Aorta (tissue), 5 donors: ENCODE results near the gene HEG1. TPM values are rescaled to one million over a fixed set of nuclear protein-coding genes. Genes with fewer than 3 reads are reported as not detected.
A peak's percentile ranks its signal among the peaks of the same experiment; 100 is the strongest.

ENCODE experiments used
- ATAC-seq: fragments of 200-7000 bp; cut with Tn5 transposase; one replicate; pipeline ENCODE4 v1.9.1; 2022; ENCODE audit warnings: moderate library complexity; ENCODE audit not compliant: low FRiP score
- DNase-seq, 2 donors: peaks; one replicate each; pipeline ENCODE4 v3.0.0-alpha.2; 2020
- H3K27ac ChIP-seq, 2 donors: one replicate each; pipeline ENCODE4 v1.5.1; 2013; ENCODE audit warnings: low read length in 2 of 2, mild to moderate bottlenecking in 2 of 2, moderate library complexity in 2 of 2, control low read depth in 1 of 2, inconsistent platforms in 1 of 2, low read depth in 1 of 2
- H3K27me3 ChIP-seq, 2 donors: one replicate each; pipeline ENCODE4 v1.6.1; 2013; ENCODE audit warnings: control low read depth in 1 of 2, low read length in 1 of 2, mild to moderate bottlenecking in 1 of 2, moderate library complexity in 1 of 2; ENCODE audit not compliant: insufficient read depth in 2 of 2, control insufficient read depth in 1 of 2
- H3K36me3 ChIP-seq, 2 donors: one replicate each; pipeline ENCODE4 v1.6.1; 2013; ENCODE audit warnings: control low read depth in 1 of 2, low read length in 1 of 2, mild to moderate bottlenecking in 1 of 2; ENCODE audit not compliant: insufficient read depth in 2 of 2, control insufficient read depth in 1 of 2
- H3K4me1 ChIP-seq, 2 donors: one replicate each; pipeline ENCODE4 v1.6.1; 2013; ENCODE audit warnings: low read length in 2 of 2, control low read depth in 1 of 2, mild to moderate bottlenecking in 1 of 2, moderate library complexity in 1 of 2; ENCODE audit not compliant: insufficient read depth in 2 of 2, control insufficient read depth in 1 of 2
- H3K4me3 ChIP-seq, 2 donors: one replicate each; pipeline ENCODE4 v1.5.1; 2013; ENCODE audit warnings: low read length in 2 of 2, control low read depth in 1 of 2, mild to moderate bottlenecking in 1 of 2
- H3K9me3 ChIP-seq: one replicate; pipeline ENCODE4 v1.6.1; 2013; ENCODE audit warnings: mild to moderate bottlenecking, low read length; ENCODE audit not compliant: control insufficient read depth
- WGBS, 2 donors: extraction: QIAGEN DNeasy Blood & Tissue Kit; methylation state at CpG; one replicate each; pipeline ENCODE4 v1.1.7; 2013; 5-methylcytosine and 5-hydroxymethylcytosine counted together
- intact Hi-C, 2 donors: fragments of 100-400 bp; cut with DNase I; formaldehyde crosslinking; loops; one replicate each; pipeline versions ENCODE4 v1.14.2 to v1.15.0; 2022
- polyA plus RNA-seq, 2 donors: library from polyadenylated mRNA; stranded (reverse); fragments of 200-250 nt; gene quantifications; one replicate each; pipeline ENCODE4 v1.2.3, GENCODE V29; 2013
- total RNA-seq, 2 donors: library from RNA; stranded (reverse); fragmentation: NEBNext Ultra II Directional; extraction: Animal tissue kit (Norgen Biotek cat#: 25700); gene quantifications; one replicate each; pipeline ENCODE4 v1.2.1, GENCODE V29; 2021
- donor health status: healthy with polysubstance abuse.
- donor health status: Bipolar disorder and iron deficiency.
- donor health status: DM: no; HTN: no; CAD: no.
- donor health status: DM: no; HTN: no; CAD: no.
- donor health status: DM: yes; HTN: yes; CAD: no.

Gene HEG1
- total and polyA plus RNA-seq, 4 donors = 4.9 to 204 (median 55.7) TPM

DNA sequence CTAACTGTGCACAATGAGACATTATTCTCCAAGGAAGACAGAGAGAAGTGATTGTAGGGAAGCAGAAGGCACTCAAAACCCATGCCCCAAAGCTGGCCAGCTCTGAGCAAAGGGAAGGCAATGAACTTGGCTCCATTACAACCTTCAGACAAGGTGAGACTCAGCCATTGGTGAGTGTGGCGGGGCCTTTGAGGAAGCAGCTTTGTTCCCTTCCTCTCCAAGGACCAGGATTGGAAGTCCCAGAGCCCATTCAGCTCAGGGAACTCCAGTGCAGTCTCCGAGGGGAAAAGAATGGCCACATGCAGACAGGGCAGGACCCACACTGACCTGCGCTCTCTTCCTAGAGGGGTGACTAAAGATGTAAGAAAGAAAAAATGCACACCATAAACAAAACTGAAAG, 23.1 kb downstream of the HEG1 start:
- DNase-seq (no peak), ATAC-seq (no peak)
- Histone ChIP-seq H3K4me3 (no peak overlapping the region), H3K27me3 (no peaks in the 10 kb centered on the region), H3K36me3 (peaks cover 3 to 5% of the 10 kb centered on the region in 2 donors), H3K9me3 (no peaks in the 10 kb centered on the region), H3K4me1 (peaks cover 0 to 2% of the 10 kb centered on the region in 2 donors), H3K27ac (no peak overlapping the region)
- intact Hi-C loops = no loop called here
- 51 to 52% methylated on average over 3 of the region's 3 CpGs for WGBS, 2 donors

DNA sequence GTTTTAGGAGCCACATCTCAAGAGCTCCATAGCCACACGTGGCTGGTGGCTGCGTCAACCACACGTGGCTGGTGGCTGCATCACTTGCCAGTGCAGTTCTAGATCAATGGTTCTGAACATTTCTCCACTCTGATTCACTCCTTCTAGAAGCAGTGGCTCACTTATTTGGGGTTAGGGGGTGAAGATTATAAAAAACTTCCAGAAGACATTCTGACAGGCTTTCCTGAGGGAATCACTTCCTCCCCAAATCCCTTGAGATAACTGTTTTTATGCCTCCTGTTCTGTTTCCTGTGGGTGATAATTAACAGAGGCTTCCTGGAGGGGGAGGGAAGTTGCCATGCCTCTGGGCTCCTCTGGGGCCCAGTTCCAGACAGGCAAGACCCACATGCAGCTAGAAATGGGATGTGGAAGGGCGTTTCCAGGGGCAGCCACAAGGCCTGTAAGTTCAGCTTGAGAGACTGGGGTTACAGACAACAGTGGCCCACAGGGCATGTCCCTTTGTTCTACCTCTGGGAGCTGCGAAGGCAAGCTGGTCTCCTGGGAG, 23.6 kb downstream of the HEG1 start:
- Histone ChIP-seq H3K4me3 (no peak overlapping the region), H3K4me1 (peaks cover 0 to 2% of the 10 kb centered on the region in 2 donors), H3K27me3 (no peaks in the 10 kb centered on the region), H3K9me3 (no peaks in the 10 kb centered on the region), H3K27ac (no peak overlapping the region), H3K36me3 (peaks cover 3 to 7% of the 10 kb centered on the region in 2 donors)
- no peak for ATAC-seq
- DNase-seq = no peak
- intact Hi-C loops = no loop called here
- 69 to 87% methylated on average over 5 of the region's 5 CpGs for WGBS, 2 donors

DNA sequence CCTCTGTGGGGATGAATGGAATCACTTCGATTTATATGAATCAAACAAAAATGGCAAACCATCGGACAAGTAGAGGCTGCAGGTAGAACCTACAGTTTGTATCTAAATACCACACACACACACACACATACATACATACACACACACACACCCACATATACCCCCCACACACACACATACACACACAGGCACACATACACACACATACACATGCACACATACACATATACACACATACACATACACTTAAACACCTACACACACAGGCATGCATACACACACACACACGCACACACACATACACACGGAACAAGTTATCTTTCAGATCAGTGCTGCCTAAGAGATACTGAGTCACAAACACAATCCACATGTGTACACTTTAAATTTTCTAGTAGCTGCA, 24.3 kb downstream of the HEG1 start:
- no peak for ATAC-seq
- 84 to 99% methylated on average over 4 of the region's 4 CpGs for WGBS, 2 donors
- intact Hi-C loops = no loop called here
- no peaks in the 10 kb centered on the region for H3K9me3 ChIP-seq
- no peak overlapping the region for H3K27ac ChIP-seq
- no peak overlapping the region for H3K4me3 ChIP-seq
- H3K27me3 ChIP-seq = no peaks in the 10 kb centered on the region
- DNase-seq = no peak
- H3K4me1 ChIP-seq = peaks cover 0 to 2% of the 10 kb centered on the region in 2 donors
- peaks cover 5 to 9% of the 10 kb centered on the region in 2 donors for H3K36me3 ChIP-seq

DNA sequence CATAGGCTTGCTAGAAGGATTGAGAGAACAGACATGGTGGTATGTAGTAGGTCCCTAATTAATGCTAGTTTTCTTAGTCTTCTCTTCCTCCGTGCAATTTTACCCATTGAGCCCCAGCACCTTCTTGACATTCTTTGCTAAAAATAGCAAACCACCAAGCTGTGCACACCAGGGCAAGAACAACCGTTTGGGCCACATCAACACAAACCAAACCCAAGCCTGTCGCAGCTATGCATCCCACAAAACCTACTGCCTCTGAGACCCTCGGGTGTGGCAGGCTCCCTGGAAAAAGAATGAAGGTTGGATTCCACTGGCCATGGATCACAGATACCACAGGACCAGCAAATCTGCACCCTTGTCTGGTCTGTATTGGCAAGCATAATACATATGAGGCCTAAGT, 27.1 kb downstream of the HEG1 start:
- WGBS, 2 donors = 54 to 57% methylated on average over 4 of the region's 4 CpGs

DNA sequence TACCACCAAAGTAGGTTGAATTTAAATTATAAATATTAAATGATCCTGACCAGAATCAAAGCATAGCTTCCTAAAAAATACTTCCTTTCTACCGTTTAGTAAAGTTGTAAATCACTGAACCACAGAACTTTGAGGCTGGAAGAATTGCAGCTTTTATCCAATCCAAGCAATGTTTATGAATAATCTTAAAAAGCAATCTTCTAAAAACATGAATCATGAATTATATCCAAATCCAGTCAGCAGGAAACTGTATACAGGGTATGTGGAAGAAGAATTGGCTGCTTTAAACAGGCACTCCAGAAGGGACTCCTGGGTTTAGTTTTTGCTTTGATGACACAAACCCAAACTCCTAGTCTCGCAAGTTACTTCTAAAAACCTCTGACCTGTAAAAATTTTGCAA, 30.2 kb downstream of the HEG1 start:
- intact Hi-C loops = no loop called here
- no peak for ATAC-seq
- WGBS, 2 donors = 21 to 24% methylated on average over 2 of the region's 2 CpGs
- H3K4me1 ChIP-seq = peaks cover 0 to 1% of the 10 kb centered on the region in 2 donors
- H3K9me3 ChIP-seq = no peaks in the 10 kb centered on the region
- H3K4me3 ChIP-seq = no peak overlapping the region
- peaks cover 5 to 11% of the 10 kb centered on the region in 2 donors for H3K36me3 ChIP-seq
- DNase-seq = no peak
- no peak overlapping the region for H3K27ac ChIP-seq
- H3K27me3 ChIP-seq = no peaks in the 10 kb centered on the region

More for the DNA sequence above, 27.1 kb downstream of the HEG1 start:
- intact Hi-C loops = no loop called here
- H3K36me3 ChIP-seq = peaks cover 5 to 9% of the 10 kb centered on the region in 2 donors
- no peak overlapping the region for H3K4me3 ChIP-seq
- no peaks in the 10 kb centered on the region for H3K27me3 ChIP-seq
- DNase-seq (no peak), ATAC-seq (no peak)
- no peaks in the 10 kb centered on the region for H3K9me3 ChIP-seq
- H3K4me1 ChIP-seq = peaks cover 0 to 4% of the 10 kb centered on the region in 2 donors
- no peak overlapping the region for H3K27ac ChIP-seq

DNA sequence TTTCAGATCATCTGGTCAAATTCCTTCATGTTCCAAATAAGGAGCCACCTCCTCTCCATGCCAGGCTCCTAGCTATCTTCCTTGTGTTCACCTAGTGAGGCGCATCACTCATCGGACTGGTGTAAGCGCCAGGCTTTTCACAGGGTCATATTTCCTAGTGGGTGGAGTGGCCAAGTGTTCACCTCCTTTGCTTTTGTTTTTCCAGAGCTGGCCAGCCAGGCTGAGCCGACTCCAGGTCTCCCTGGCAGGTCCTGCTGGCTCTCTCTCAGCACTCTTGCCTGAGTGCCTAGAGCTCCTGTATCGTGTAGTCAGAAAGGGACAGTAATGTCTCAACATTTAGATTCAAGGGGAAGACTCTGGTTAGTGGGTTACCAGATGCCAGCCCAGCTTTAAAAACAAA, 31.0 kb downstream of the HEG1 start:
- DNase-seq (no peak), ATAC-seq (peak; percentile 65)
- no peaks in the 10 kb centered on the region for H3K27me3 ChIP-seq
- H3K4me3 ChIP-seq = no peak overlapping the region
- WGBS, 2 donors = 8 to 10% methylated on average over 5 of the region's 5 CpGs
- intact Hi-C loops = no loop called here
- H3K4me1 ChIP-seq = peaks cover 0 to 1% of the 10 kb centered on the region in 2 donors
- peaks cover 5 to 14% of the 10 kb centered on the region in 2 donors for H3K36me3 ChIP-seq
- no peak overlapping the region for H3K27ac ChIP-seq
- no peaks in the 10 kb centered on the region for H3K9me3 ChIP-seq

DNA sequence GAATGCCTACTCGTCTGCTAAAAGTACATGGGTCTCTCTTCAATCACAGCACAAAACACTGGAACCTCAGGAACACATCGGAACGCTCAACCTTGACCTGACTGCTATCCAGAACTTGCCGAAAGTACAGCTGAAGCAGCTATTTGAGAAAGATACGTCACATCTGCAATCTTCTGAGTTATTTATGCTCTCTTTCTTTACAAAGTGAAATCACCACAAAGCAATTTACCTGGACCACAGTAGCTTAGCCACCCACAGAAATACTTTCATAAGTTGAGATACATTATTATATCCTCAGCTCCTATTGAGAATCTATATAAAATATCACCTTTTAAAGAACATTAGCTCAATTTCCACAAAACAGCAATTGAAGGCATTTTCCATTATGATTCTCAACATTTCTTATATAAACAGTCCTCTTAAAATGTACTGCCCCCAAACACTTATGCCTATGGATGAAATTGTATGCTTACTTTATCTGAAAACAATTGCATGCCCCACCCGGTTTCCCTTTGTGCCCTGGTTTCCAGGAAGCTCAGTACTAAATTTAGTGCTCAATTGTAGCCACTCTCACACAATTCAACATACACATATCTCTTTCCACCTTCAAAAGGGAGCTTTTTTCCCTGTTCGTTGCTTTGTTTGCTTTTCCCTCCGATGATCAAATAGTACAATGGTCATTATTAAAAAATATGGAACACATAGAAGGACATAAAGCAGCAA, 31.8 kb downstream of the HEG1 start:
- Histone ChIP-seq H3K4me1 (peaks cover 0 to 1% of the 10 kb centered on the region in 2 donors), H3K4me3 (no peak overlapping the region), H3K36me3 (peaks cover 5 to 17% of the 10 kb centered on the region in 2 donors), H3K27me3 (no peaks in the 10 kb centered on the region), H3K27ac (no peak overlapping the region), H3K9me3 (no peaks in the 10 kb centered on the region)
- intact Hi-C loops = no loop called here
- WGBS, 2 donors = 81 to 87% methylated on average over 8 of the region's 8 CpGs
- DNase-seq = no peak
- no peak for ATAC-seq

DNA sequence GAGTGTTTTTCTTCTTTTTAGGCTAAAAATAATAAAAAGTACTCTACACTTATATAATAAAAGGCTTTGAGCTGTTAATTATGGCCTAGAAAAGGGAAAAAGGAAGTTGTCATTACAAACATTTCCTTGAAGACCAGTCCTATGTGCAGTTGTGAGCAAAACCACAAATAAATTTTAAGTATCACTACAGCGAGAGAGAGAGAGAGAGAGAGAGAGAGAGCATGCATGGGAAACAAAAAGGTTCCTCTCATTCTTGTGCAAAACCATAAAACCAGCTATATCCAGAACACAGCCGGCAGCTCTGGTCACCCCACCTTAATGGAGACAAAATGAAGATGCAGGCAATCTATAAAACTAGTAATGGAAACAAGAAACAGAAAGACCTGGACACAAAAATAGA, 33.6 kb downstream of the HEG1 start:
- Histone ChIP-seq H3K27ac (no peak overlapping the region), H3K27me3 (no peaks in the 10 kb centered on the region), H3K4me1 (peaks cover 0 to 1% of the 10 kb centered on the region in 2 donors), H3K36me3 (peaks cover 3 to 14% of the 10 kb centered on the region in 2 donors), H3K4me3 (no peak overlapping the region), H3K9me3 (no peaks in the 10 kb centered on the region)
- WGBS, 2 donors = 87 to 92% methylated on average over 2 of the region's 2 CpGs
- DNase-seq (no peak), ATAC-seq (no peak)
- intact Hi-C loops = no loop called here

DNA sequence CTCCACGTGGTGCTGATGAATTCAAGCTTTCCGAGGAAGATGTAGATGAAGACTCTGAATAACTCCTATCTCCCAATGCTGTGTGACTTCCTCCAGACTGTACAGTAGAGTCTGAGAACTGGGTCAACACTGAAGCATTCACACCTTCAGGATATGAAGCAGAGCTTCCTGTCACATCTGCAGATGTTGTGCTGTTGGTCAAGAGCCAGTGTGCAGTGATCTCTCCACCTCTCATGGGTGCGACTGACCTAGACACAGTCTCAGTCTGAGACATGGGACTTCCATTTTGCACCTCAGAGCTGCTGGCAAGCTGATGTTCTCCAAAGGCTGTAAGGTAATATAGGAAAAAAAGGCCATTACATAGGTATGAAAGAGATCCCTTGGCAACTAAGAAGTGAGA, 36.5 kb downstream of the HEG1 start:
- DNase-seq (no peak), ATAC-seq (no peak)
- intact Hi-C loops = no loop called here
- no peak overlapping the region for H3K27ac ChIP-seq
- H3K4me3 ChIP-seq = no peak overlapping the region
- peaks cover 0 to 11% of the 10 kb centered on the region in 2 donors for H3K36me3 ChIP-seq
- no peaks in the 10 kb centered on the region for H3K27me3 ChIP-seq
- 91 to 92% methylated on average over 3 of the region's 3 CpGs for WGBS, 2 donors
- H3K9me3 ChIP-seq = no peaks in the 10 kb centered on the region
- H3K4me1 ChIP-seq = no peaks in the 10 kb centered on the region
